Activated CD4-positive, alpha-beta T cell treated with anti-CD3 and anti-CD28 coated beads, Interleukin-2, amount 10 ng/mL, durations not matched to agents 24 days and 14 days (primary cell): Measurements from ENCODE around the gene SVOPL. TPM values are rescaled to one million over a fixed set of nuclear protein-coding genes. Genes with fewer than 3 reads are reported as not detected.

ENCODE experiments used
- DNase-seq: peaks from one replicate; pipeline ENCODE4 v3.0.0; 2022
- H3K27ac Mint-ChIP-seq: one replicate; pipeline ENCODE4 v1.8.0; 2022; ENCODE audit warnings: mild to moderate bottlenecking, mixed read lengths
- H3K27me3 Mint-ChIP-seq: one replicate; pipeline ENCODE4 v1.8.0; 2022; ENCODE audit warnings: mixed read lengths
- H3K36me3 Mint-ChIP-seq: one replicate; pipeline ENCODE4 v1.8.0; 2022; ENCODE audit warnings: low read depth, mild to moderate bottlenecking, mixed read lengths
- H3K4me1 Mint-ChIP-seq: one replicate; pipeline ENCODE4 v1.8.0; 2021; ENCODE audit warnings: mixed read lengths
- H3K4me3 Mint-ChIP-seq: one replicate; pipeline ENCODE4 v1.8.0; 2022; ENCODE audit warnings: mild to moderate bottlenecking, moderate library complexity, mixed read lengths
- H3K9me3 Mint-ChIP-seq: one replicate; pipeline ENCODE4 v1.8.0; 2021; ENCODE audit warnings: mixed read lengths
- intact Hi-C: fragments of 100-400 bp; cut with micrococcal nuclease; formaldehyde crosslinking; loops from one replicate; pipeline ENCODE4 v1.15.1; 2023
- total RNA-seq: library from RNA; stranded (reverse); gene quantifications from 2 replicates; pipeline ENCODE4 v1.2.3, GENCODE V29; 2022

The SVOPL gene
- total RNA-seq, 1 donor from 2014 or later: not detected

GRCh38 chr7:138595454-138595853, 105.7 kb downstream of the SVOPL start:
- Mint-ChIP-seq H3K27ac (no peak overlapping the region), H3K4me3 (no peak overlapping the region), H3K27me3 (no peaks in the 10 kb centered on the region), H3K9me3 (no peaks in the 10 kb centered on the region), H3K4me1 (no peaks in the 10 kb centered on the region), H3K36me3 (no peaks in the 10 kb centered on the region)
- intact Hi-C loops: no loop called here
- DNase-seq: no peak

GRCh38 chr7:138590154-138590553, 111.0 kb downstream of the SVOPL start:
- H3K4me3 Mint-ChIP-seq: no peak overlapping the region
- no peaks in the 10 kb centered on the region for H3K27me3 Mint-ChIP-seq
- no peaks in the 10 kb centered on the region for H3K9me3 Mint-ChIP-seq
- no peak overlapping the region for H3K27ac Mint-ChIP-seq
- peaks cover 11% of the 10 kb centered on the region for H3K36me3 Mint-ChIP-seq
- intact Hi-C loops: no loop called here
- no peak for DNase-seq
- no peaks in the 10 kb centered on the region for H3K4me1 Mint-ChIP-seq

- intact Hi-C loops: no loop called here
- DNase-seq: no peak
- H3K36me3 Mint-ChIP-seq: peaks cover 20% of the 10 kb centered on the region
- H3K9me3 Mint-ChIP-seq: no peaks in the 10 kb centered on the region
- no peaks in the 10 kb centered on the region for H3K27me3 Mint-ChIP-seq
- H3K4me1 Mint-ChIP-seq: no peaks in the 10 kb centered on the region
- no peak overlapping the region for H3K27ac Mint-ChIP-seq
- no peak overlapping the region for H3K4me3 Mint-ChIP-seq
Measured at GRCh38 chr7:138588986-138589385, 112.2 kb downstream of the SVOPL start.

DNA sequence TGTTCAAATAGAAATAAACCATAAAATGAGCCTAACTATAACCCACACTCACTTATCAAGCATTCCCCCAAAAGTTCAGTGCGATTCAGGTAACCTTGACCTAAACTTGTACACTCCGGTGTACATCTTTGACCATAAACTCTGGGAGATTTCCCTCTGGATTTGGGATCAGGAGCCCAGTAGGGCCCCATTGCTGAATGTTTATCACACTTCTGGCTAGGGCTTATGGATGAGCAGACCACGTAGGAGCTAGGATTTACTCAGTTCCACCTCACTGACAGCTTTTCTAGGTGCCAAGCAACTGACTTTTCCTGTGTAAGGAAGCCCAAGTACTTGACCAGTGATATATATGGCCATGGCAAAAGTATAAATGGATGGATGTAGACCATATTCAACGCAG, 113.7 kb downstream of the SVOPL start:
- H3K27ac Mint-ChIP-seq: no peak overlapping the region
- no peaks in the 10 kb centered on the region for H3K9me3 Mint-ChIP-seq
- peaks cover 29% of the 10 kb centered on the region for H3K36me3 Mint-ChIP-seq
- intact Hi-C loops: no loop called here
- DNase-seq: no peak
- H3K4me3 Mint-ChIP-seq: no peak overlapping the region
- H3K4me1 Mint-ChIP-seq: no peaks in the 10 kb centered on the region
- no peaks in the 10 kb centered on the region for H3K27me3 Mint-ChIP-seq

DNA sequence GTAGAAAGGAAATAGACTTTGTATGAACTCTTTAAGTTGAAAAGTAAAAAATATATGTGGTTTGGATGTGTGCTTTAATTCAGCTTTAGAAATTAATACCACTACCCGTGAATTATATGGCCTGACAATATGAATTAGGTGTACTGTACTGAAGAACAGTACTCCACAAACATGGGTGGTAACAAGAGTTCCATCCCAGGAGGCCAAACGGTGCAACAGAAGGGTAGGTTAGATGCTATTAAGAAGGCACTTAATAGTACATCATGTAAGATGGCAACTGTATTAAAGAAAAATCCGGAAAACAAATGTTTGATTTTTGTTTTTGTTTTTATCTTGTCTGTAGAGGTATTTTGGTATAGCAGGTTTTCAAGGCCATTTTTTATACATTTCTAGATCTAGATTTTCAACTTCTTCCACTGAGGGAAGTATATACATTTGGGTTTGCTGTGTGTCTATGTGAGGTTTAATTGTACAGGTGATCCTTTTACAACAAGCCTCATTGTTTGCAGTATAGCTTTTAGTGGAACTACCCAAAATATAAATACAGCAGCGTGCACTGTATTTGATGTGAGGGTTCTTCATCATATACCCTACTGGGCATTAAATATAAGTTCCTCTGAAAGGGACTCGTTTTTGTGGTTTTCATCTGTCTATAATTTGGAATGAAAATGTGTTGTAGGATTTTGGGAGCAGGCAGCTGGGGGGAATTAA, 115.7 kb downstream of the SVOPL start:
- Mint-ChIP-seq H3K27ac (no peak overlapping the region), H3K4me3 (no peak overlapping the region), H3K27me3 (no peaks in the 10 kb centered on the region), H3K4me1 (no peaks in the 10 kb centered on the region), H3K36me3 (peaks cover 39% of the 10 kb centered on the region), H3K9me3 (no peaks in the 10 kb centered on the region)
- DNase-seq: no peak
- intact Hi-C loops: no loop called here

GRCh38 chr7:138584696-138585095, 116.5 kb downstream of the SVOPL start:
- no peak overlapping the region for H3K4me3 Mint-ChIP-seq
- no peak for DNase-seq
- intact Hi-C loops: no loop called here

GRCh38 chr7:138584283-138584682, 116.9 kb downstream of the SVOPL start:
- Mint-ChIP-seq H3K9me3 (no peaks in the 10 kb centered on the region), H3K27ac (no peak overlapping the region), H3K4me3 (no peak overlapping the region), H3K4me1 (no peaks in the 10 kb centered on the region), H3K36me3 (peaks cover 49% of the 10 kb centered on the region), H3K27me3 (no peaks in the 10 kb centered on the region)
- DNase-seq: no peak
- intact Hi-C loops: no loop called here

More at GRCh38 chr7:138584696-138585095, 116.5 kb downstream of the SVOPL start:
- H3K36me3 Mint-ChIP-seq: peaks cover 45% of the 10 kb centered on the region
- no peak overlapping the region for H3K27ac Mint-ChIP-seq
- H3K9me3 Mint-ChIP-seq: no peaks in the 10 kb centered on the region
- no peaks in the 10 kb centered on the region for H3K4me1 Mint-ChIP-seq
- no peaks in the 10 kb centered on the region for H3K27me3 Mint-ChIP-seq

DNA sequence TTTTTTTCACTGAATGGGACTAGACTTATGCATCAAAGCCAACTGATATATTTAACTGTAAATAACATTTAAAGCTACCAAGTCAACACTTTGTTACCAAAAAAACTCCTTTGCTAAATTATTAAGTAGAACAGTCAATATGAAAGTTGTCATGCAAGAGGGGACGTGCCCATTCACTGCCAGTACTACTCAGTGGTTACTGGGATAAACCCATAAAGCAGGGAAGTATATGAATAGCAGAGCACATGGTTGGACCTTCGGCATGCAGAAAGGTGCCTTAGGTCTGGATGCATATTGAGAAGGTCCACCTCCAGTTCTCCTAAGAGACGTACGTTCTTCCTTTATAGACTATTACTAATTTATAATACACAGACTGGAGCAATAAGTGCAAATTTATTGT, 120.1 kb downstream of the SVOPL start:
- H3K9me3 Mint-ChIP-seq: no peaks in the 10 kb centered on the region
- no peaks in the 10 kb centered on the region for H3K27me3 Mint-ChIP-seq
- H3K36me3 Mint-ChIP-seq: peaks cover 63% of the 10 kb centered on the region
- H3K4me3 Mint-ChIP-seq: no peak overlapping the region
- H3K4me1 Mint-ChIP-seq: no peaks in the 10 kb centered on the region
- no peak overlapping the region for H3K27ac Mint-ChIP-seq
- no peak for DNase-seq
- intact Hi-C loops: no loop called here

DNA sequence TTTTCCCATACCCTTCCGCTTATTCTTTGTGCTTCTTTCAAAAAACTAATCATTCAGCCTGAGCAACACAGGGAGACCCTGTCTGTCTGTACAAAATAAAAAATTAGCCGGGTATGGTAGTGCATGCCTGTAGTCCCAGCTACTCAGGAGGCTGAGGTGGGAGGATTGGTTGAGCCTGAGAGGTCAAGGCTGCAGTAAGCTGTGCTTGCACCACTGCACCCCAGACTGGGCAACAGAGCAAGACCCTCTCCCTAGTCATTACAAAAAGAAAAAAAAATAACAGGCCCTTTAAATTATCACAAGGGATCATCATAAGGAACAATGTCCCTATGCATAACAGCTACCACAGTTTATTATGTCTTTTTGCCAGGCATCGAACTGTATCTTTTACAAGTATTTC, 121.5 kb downstream of the SVOPL start:
- Mint-ChIP-seq H3K27me3 (no peaks in the 10 kb centered on the region), H3K27ac (no peak overlapping the region), H3K4me1 (no peaks in the 10 kb centered on the region), H3K4me3 (no peak overlapping the region), H3K36me3 (peaks cover 58% of the 10 kb centered on the region), H3K9me3 (no peaks in the 10 kb centered on the region)
- DNase-seq: no peak
- intact Hi-C loops: no loop called here

DNA sequence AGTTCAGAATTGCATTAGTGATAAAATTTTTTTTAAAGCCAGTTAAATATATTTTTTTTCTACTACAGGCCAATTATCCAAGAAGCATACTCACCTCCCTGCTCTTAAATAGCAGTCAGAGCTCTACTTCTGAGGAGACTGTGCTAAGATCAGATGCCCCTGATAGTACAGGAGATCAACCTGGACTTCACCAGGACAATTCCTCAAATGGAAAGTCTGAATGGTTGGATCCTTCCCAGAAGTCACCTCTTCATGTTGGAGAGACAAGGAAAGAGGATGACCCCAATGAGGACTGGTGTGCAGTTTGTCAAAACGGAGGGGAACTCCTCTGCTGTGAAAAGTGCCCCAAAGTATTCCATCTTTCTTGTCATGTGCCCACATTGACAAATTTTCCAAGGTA, 122.0 kb downstream of the SVOPL start:
- intact Hi-C loops: no loop called here
- Mint-ChIP-seq H3K4me1 (no peaks in the 10 kb centered on the region), H3K9me3 (no peaks in the 10 kb centered on the region), H3K4me3 (no peak overlapping the region), H3K27ac (no peak overlapping the region), H3K27me3 (no peaks in the 10 kb centered on the region), H3K36me3 (peaks cover 57% of the 10 kb centered on the region)
- DNase-seq: no peak

GRCh38 chr7:138575897-138576428, 125.2 kb downstream of the SVOPL start:
- no peaks in the 10 kb centered on the region for H3K27me3 Mint-ChIP-seq
- no peaks in the 10 kb centered on the region for H3K9me3 Mint-ChIP-seq
- no peak overlapping the region for H3K27ac Mint-ChIP-seq
- DNase-seq: no peak
- no peak overlapping the region for H3K4me3 Mint-ChIP-seq
- intact Hi-C loops: no loop called here
- no peaks in the 10 kb centered on the region for H3K4me1 Mint-ChIP-seq
- peaks cover 53% of the 10 kb centered on the region for H3K36me3 Mint-ChIP-seq

DNA sequence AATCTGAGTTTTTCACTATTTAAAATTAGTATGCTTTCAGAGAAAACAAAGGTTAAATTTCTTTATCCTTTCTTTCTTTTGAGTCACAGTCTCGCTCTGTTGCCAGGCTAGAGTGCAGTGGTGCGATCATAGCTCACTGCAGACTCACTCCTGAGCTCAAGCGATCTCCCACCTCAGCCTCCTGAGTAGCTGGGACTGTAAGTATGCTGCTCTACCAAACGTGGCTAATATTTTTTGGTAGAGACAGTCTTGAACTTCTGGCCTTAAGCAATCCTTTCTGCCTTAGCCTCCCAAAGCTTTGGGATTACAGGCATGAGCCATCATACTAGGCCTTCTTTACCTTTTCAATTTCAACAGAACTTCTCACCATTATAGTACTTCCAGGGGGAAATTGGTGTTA, 127.4 kb downstream of the SVOPL start:
- intact Hi-C loops: no loop called here
- Mint-ChIP-seq H3K36me3 (peaks cover 57% of the 10 kb centered on the region), H3K4me3 (no peak overlapping the region), H3K4me1 (no peaks in the 10 kb centered on the region), H3K27ac (no peak overlapping the region), H3K27me3 (no peaks in the 10 kb centered on the region), H3K9me3 (no peaks in the 10 kb centered on the region)
- no peak for DNase-seq

GRCh38 chr7:138570715-138571114, 130.4 kb downstream of the SVOPL start:
- intact Hi-C loops: no loop called here
- Mint-ChIP-seq H3K36me3 (peaks cover 59% of the 10 kb centered on the region), H3K4me1 (no peaks in the 10 kb centered on the region), H3K9me3 (peaks cover 5% of the 10 kb centered on the region), H3K27me3 (no peaks in the 10 kb centered on the region), H3K4me3 (no peak overlapping the region), H3K27ac (no peak overlapping the region)
- DNase-seq: no peak

GRCh38 chr7:138569418-138569817, 131.7 kb downstream of the SVOPL start:
- no peak overlapping the region for H3K27ac Mint-ChIP-seq
- peaks cover 67% of the 10 kb centered on the region for H3K36me3 Mint-ChIP-seq
- no peaks in the 10 kb centered on the region for H3K27me3 Mint-ChIP-seq
- intact Hi-C loops: no loop called here
- H3K4me3 Mint-ChIP-seq: no peak overlapping the region
- DNase-seq: no peak
- H3K4me1 Mint-ChIP-seq: no peaks in the 10 kb centered on the region
- H3K9me3 Mint-ChIP-seq: peaks cover 17% of the 10 kb centered on the region

DNA sequence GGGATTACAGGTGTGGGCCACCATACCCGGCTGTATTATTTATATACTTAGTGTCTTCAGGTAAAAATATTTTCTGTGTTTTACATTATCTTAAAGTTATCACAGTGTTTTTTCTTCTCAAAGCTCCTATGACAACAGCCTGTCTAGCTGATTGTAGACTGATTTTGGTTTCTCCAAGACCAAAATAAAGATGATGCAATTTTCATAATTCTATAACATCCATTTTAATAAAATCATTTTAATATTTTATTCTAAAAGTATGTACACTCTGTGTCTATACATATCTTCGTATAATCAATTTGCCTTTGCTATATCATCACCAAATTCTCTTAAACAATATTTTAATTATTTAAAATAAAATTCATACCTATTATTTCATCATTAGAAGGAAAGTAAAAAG, 132.5 kb downstream of the SVOPL start:
- intact Hi-C loops: no loop called here
- DNase-seq: no peak
- H3K27me3 Mint-ChIP-seq: no peaks in the 10 kb centered on the region
- H3K9me3 Mint-ChIP-seq: peaks cover 24% of the 10 kb centered on the region
- H3K4me3 Mint-ChIP-seq: no peak overlapping the region
- no peaks in the 10 kb centered on the region for H3K4me1 Mint-ChIP-seq
- peaks cover 68% of the 10 kb centered on the region for H3K36me3 Mint-ChIP-seq
- H3K27ac Mint-ChIP-seq: no peak overlapping the region
